SK-N-SH treated with all-trans-retinoic acid at 6 μM for 48 hours (cell line): ENCODE results near the gene ARID5B.

ENCODE experiments used
- ATAC-seq: fragments of 200-7000 bp; cut with Tn5 transposase; 3 replicates; pipeline ENCODE4 v1.9.1; 2020; ENCODE audit warnings: mild to moderate bottlenecking, moderate library complexity
- ARNTL ChIP-seq: fragments of 450-650 bp; formaldehyde crosslinking; IDR thresholded peaks from 2 replicates; pipeline ENCODE4 v1.5.0; 2020; ENCODE audit warnings: low read depth, mild to moderate bottlenecking, moderate library complexity, borderline replicate concordance
- BACH2 ChIP-seq: fragments of 250-450 bp; sonication (Bioruptor Pico); IDR thresholded peaks from 2 replicates; pipeline ENCODE4 v1.9.0; 2021; ENCODE audit warnings: mild to moderate bottlenecking, borderline replicate concordance
- CSDC2 ChIP-seq: fragments of 250-450 bp; sonication (Bioruptor Pico); IDR thresholded peaks from 2 replicates; pipeline ENCODE4 v1.5.0; 2020; ENCODE audit warnings: mild to moderate bottlenecking, moderate library complexity
- ESRRG ChIP-seq: fragments of 250-450 bp; sonication (Bioruptor Pico); IDR thresholded peaks from 2 replicates; pipeline ENCODE4 v1.6.1; 2021; ENCODE audit warnings: mild to moderate bottlenecking
- GLIS3 ChIP-seq: fragments of 250-450 bp; sonication (Bioruptor Pico); IDR thresholded peaks from 2 replicates; pipeline ENCODE4 v1.5.0; 2020; ENCODE audit warnings: mild to moderate bottlenecking, moderate library complexity
- ISL1 ChIP-seq: fragments of 250-450 bp; sonication (Bioruptor Pico); IDR thresholded peaks from 2 replicates; pipeline ENCODE4 v2.1.2; 2022; ENCODE audit warnings: mild to moderate bottlenecking, moderate library complexity
- OSR1 ChIP-seq: fragments of 250-450 bp; sonication (Bioruptor Pico); IDR thresholded peaks from 2 replicates; pipeline ENCODE4 v1.8.0; 2022; ENCODE audit warnings: moderate library complexity, mild to moderate bottlenecking, inconsistent platforms
- PPARA ChIP-seq: fragments of 250-450 bp; sonication (Bioruptor Pico); IDR thresholded peaks from 2 replicates; pipeline ENCODE4 v1.5.0; 2020; ENCODE audit warnings: mild to moderate bottlenecking, borderline replicate concordance
- RARB ChIP-seq: fragments of 250-450 bp; sonication (Bioruptor Pico); IDR thresholded peaks from 2 replicates; pipeline ENCODE4 v1.8.0; 2021; ENCODE audit warnings: mild to moderate bottlenecking, moderate library complexity
- SNAI2 ChIP-seq: fragments of 250-450 bp; sonication (Bioruptor Pico); IDR thresholded peaks from 2 replicates; pipeline ENCODE4 v1.5.0; 2020; ENCODE audit warnings: mild to moderate bottlenecking, moderate library complexity
- TCF4 ChIP-seq: fragments of 250-450 bp; sonication (Bioruptor Pico); IDR thresholded peaks from 2 replicates; pipeline ENCODE4 v1.8.0; 2021; ENCODE audit warnings: mild to moderate bottlenecking, moderate library complexity, borderline replicate concordance
- TOX ChIP-seq: fragments of 250-450 bp; sonication (Bioruptor Pico); IDR thresholded peaks from 2 replicates; pipeline ENCODE4 v1.8.0; 2021; ENCODE audit warnings: mild to moderate bottlenecking, moderate library complexity, borderline replicate concordance
- ZC3H10 ChIP-seq: fragments of 250-450 bp; sonication (Bioruptor Pico); IDR thresholded peaks from 2 replicates; pipeline ENCODE4 v1.5.1; 2021; ENCODE audit warnings: mild to moderate bottlenecking, moderate library complexity
- ZFP3 ChIP-seq: fragments of 250-450 bp; sonication (Bioruptor Pico); IDR thresholded peaks from 2 replicates; pipeline ENCODE4 v1.5.0; 2020; ENCODE audit warnings: mild to moderate bottlenecking, moderate library complexity
- ZFP30 ChIP-seq: fragments of 450-650 bp; formaldehyde crosslinking; IDR thresholded peaks from 2 replicates; pipeline ENCODE4 v1.5.0; 2022; ENCODE audit warnings: mild to moderate bottlenecking, moderate library complexity
- ZNF565 ChIP-seq: fragments of 450-650 bp; formaldehyde crosslinking; conservative IDR thresholded peaks from 2 replicates; pipeline ENCODE4 v1.5.0; 2020; ENCODE audit warnings: low read depth, mild to moderate bottlenecking, moderate library complexity
- ZNF70 ChIP-seq: fragments of 450-650 bp; formaldehyde crosslinking; IDR thresholded peaks from 2 replicates; pipeline ENCODE4 v1.5.0; 2020; ENCODE audit warnings: mild to moderate bottlenecking, moderate library complexity
- ZNF8 ChIP-seq: fragments of 450-650 bp; formaldehyde crosslinking; IDR thresholded peaks from 2 replicates; pipeline ENCODE4 v1.5.0; 2020; ENCODE audit warnings: mild to moderate bottlenecking, moderate library complexity
- TF ChIP-seq, protein P1 (sequence below): fragments of 250-450 bp; sonication (Bioruptor Pico); IDR thresholded peaks from 2 replicates; pipeline ENCODE4 v1.5.1; 2021; ENCODE audit warnings: mild to moderate bottlenecking, moderate library complexity
- TF ChIP-seq, protein P2 (sequence below): fragments of 250-450 bp; sonication (Bioruptor Pico); IDR thresholded peaks from 2 replicates; pipeline ENCODE4 v1.5.1; 2020; ENCODE audit warnings: low read depth, mild to moderate bottlenecking, moderate library complexity
- TF ChIP-seq, protein P3 (sequence below): fragments of 250-450 bp; sonication (Bioruptor Pico); IDR thresholded peaks from 2 replicates; pipeline ENCODE4 v1.8.0; 2020; ENCODE audit warnings: mild to moderate bottlenecking, moderate library complexity, borderline replicate concordance
- TF ChIP-seq, protein P4 (sequence below): fragments of 250-450 bp; sonication (Bioruptor Pico); IDR thresholded peaks from 2 replicates; pipeline ENCODE4 v1.5.0; 2020; ENCODE audit warnings: mild to moderate bottlenecking, moderate library complexity
- TF ChIP-seq, protein P5 (sequence below): fragments of 250-450 bp; sonication (Bioruptor Pico); IDR thresholded peaks from 2 replicates; pipeline ENCODE4 v1.8.0; 2021; ENCODE audit warnings: low read depth, mild to moderate bottlenecking, moderate library complexity, borderline replicate concordance

ARID5B gene

DNA sequence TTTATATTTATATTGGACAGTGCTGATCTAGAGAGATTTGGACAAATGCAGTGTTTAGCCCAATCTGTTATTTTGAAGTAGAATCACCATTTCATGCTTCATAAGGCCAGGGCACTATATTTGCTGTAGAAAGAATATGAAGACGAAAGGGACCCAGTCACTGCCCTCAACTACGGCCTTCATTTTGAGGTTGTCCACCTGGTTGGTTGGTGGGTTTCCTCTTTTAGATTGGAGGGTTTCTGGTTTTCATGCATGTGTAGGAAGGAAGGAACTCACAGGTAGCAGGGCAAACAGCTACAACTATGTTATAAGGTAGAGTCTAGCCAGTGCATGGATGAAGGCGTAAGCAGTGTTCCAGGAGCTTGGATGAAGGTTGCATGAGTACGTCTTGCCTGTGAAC, 56.3 kb downstream of the ARID5B start:
- no peak for TF ChIP-seq BACH2 (CRISPR knock-in tag)
- no peak for ATAC-seq

DNA sequence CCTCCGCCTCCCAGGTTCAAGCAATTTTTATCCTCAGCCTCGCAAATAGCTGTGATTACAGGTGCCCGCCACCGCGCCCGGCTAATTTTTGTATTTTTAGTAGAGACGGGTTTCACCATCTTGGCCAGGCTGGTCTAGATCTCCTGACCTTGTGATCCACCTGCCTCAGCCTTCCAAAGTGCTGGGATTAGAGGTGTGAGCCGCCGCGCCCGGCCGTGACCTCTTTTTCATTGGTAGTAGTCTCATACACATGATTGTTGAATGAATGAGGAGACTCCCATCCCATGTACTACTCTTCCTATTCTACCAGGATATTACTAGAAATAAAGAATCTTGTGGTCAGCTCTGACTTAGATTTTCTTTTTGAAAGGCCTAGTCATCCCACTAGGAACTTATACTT, 56.8 kb downstream of the ARID5B start:
- ATAC-seq: no peak; the same call in 2 of the 3 replicates

DNA sequence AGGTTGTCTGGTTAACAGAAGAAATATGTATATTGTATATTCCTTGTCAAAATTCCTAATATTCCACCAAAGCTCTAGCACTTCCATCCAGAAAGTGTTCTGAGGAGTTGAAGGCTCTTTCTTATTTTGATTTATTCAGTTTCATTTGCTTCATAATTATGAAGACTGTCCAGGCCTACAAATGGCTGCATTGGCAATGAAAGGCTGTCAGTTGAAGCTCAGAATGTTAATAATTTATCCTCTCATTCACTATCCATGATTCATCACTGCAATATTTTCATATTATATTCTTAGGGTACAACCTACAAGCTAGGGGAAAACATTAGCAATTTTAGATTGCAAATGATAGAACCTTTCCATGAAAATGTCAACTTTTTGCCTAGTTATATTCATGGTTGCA, 57.3 kb downstream of the ARID5B start:
- TF ChIP-seq ESRRG (CRISPR knock-in tag): no peak
- TF ChIP-seq, protein P1, sequence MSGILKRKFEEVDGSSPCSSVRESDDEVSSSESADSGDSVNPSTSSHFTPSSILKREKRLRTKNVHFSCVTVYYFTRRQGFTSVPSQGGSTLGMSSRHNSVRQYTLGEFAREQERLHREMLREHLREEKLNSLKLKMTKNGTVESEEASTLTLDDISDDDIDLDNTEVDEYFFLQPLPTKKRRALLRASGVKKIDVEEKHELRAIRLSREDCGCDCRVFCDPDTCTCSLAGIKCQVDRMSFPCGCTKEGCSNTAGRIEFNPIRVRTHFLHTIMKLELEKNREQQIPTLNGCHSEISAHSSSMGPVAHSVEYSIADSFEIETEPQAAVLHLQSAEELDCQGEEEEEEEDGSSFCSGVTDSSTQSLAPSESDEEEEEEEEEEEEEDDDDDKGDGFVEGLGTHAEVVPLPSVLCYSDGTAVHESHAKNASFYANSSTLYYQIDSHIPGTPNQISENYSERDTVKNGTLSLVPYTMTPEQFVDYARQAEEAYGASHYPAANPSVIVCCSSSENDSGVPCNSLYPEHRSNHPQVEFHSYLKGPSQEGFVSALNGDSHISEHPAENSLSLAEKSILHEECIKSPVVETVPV (CRISPR knock-in tag): no peak
- TF ChIP-seq, protein P2, sequence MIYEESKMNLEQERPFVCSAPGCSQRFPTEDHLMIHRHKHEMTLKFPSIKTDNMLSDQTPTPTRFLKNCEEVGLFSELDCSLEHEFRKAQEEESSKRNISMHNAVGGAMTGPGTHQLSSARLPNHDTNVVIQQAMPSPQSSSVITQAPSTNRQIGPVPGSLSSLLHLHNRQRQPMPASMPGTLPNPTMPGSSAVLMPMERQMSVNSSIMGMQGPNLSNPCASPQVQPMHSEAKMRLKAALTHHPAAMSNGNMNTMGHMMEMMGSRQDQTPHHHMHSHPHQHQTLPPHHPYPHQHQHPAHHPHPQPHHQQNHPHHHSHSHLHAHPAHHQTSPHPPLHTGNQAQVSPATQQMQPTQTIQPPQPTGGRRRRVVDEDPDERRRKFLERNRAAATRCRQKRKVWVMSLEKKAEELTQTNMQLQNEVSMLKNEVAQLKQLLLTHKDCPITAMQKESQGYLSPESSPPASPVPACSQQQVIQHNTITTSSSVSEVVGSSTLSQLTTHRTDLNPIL (CRISPR knock-in tag): no peak
- TF ChIP-seq, protein P3, sequence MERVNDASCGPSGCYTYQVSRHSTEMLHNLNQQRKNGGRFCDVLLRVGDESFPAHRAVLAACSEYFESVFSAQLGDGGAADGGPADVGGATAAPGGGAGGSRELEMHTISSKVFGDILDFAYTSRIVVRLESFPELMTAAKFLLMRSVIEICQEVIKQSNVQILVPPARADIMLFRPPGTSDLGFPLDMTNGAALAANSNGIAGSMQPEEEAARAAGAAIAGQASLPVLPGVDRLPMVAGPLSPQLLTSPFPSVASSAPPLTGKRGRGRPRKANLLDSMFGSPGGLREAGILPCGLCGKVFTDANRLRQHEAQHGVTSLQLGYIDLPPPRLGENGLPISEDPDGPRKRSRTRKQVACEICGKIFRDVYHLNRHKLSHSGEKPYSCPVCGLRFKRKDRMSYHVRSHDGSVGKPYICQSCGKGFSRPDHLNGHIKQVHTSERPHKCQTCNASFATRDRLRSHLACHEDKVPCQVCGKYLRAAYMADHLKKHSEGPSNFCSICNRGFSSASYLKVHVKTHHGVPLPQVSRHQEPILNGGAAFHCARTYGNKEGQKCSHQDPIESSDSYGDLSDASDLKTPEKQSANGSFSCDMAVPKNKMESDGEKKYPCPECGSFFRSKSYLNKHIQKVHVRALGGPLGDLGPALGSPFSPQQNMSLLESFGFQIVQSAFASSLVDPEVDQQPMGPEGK (CRISPR knock-in tag): no peak
- no peak for TF ChIP-seq OSR1 (CRISPR knock-in tag)
- TF ChIP-seq ISL1: peak; percentile 65
- TF ChIP-seq, protein P4, sequence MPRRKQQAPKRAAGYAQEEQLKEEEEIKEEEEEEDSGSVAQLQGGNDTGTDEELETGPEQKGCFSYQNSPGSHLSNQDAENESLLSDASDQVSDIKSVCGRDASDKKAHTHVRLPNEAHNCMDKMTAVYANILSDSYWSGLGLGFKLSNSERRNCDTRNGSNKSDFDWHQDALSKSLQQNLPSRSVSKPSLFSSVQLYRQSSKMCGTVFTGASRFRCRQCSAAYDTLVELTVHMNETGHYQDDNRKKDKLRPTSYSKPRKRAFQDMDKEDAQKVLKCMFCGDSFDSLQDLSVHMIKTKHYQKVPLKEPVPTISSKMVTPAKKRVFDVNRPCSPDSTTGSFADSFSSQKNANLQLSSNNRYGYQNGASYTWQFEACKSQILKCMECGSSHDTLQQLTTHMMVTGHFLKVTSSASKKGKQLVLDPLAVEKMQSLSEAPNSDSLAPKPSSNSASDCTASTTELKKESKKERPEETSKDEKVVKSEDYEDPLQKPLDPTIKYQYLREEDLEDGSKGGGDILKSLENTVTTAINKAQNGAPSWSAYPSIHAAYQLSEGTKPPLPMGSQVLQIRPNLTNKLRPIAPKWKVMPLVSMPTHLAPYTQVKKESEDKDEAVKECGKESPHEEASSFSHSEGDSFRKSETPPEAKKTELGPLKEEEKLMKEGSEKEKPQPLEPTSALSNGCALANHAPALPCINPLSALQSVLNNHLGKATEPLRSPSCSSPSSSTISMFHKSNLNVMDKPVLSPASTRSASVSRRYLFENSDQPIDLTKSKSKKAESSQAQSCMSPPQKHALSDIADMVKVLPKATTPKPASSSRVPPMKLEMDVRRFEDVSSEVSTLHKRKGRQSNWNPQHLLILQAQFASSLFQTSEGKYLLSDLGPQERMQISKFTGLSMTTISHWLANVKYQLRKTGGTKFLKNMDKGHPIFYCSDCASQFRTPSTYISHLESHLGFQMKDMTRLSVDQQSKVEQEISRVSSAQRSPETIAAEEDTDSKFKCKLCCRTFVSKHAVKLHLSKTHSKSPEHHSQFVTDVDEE (CRISPR knock-in tag): no peak
- TF ChIP-seq ZC3H10: peak; percentile 36; the same call in 1 of the 2 replicates
- TF ChIP-seq BACH2 (CRISPR knock-in tag): no peak
- no peak for TF ChIP-seq ARNTL
- no peak for TF ChIP-seq SNAI2 (CRISPR knock-in tag)
- no peak for TF ChIP-seq ZNF8 (CRISPR knock-in tag)
- TF ChIP-seq GLIS3 (CRISPR knock-in tag): no peak
- TF ChIP-seq, protein P5, sequence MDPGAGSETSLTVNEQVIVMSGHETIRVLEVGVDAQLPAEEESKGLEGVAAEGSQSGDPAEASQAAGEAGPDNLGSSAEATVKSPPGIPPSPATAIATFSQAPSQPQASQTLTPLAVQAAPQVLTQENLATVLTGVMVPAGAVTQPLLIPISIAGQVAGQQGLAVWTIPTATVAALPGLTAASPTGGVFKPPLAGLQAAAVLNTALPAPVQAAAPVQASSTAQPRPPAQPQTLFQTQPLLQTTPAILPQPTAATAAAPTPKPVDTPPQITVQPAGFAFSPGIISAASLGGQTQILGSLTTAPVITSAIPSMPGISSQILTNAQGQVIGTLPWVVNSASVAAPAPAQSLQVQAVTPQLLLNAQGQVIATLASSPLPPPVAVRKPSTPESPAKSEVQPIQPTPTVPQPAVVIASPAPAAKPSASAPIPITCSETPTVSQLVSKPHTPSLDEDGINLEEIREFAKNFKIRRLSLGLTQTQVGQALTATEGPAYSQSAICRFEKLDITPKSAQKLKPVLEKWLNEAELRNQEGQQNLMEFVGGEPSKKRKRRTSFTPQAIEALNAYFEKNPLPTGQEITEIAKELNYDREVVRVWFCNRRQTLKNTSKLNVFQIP: no peak; the same call in 1 of the 2 replicates
- TF ChIP-seq ZNF565: no peak
- no peak for TF ChIP-seq TCF4
- no peak for TF ChIP-seq ZFP3 (CRISPR knock-in tag)
- TF ChIP-seq PPARA: no peak
- no peak for TF ChIP-seq ZNF70
- peak; percentile 60; the same call in 1 of the 2 replicates for TF ChIP-seq RARB (CRISPR knock-in tag)
- TF ChIP-seq CSDC2 (CRISPR knock-in tag): no peak
- TF ChIP-seq TOX (CRISPR knock-in tag): peak; percentile 84
- TF ChIP-seq, all 23 proteins: peak for 4
- peak; percentile 80 for ATAC-seq

More for the DNA sequence above, 56.8 kb downstream of the ARID5B start:
- TF ChIP-seq, protein P3 (CRISPR knock-in tag): no peak
- TF ChIP-seq ZFP30 (no peak), CSDC2 (CRISPR knock-in tag) (no peak), ZFP3 (CRISPR knock-in tag) (no peak), ZNF565 (no peak)
